NCI-H2196 (cell line): ENCODE results near the gene TFCP2.
"Not testable (repeated sequence)": the region's sequence is repeated elsewhere in the genome, so short reads cannot be mapped to it uniquely, and the experiment has no call there.

ENCODE experiments used
- DNase-seq: peaks from one replicate; lab custom pipeline; 2025; ENCODE audit not compliant: unreplicated experiment; lab: John Stamatoyannopoulos, UW

The TFCP2 gene

DNA sequence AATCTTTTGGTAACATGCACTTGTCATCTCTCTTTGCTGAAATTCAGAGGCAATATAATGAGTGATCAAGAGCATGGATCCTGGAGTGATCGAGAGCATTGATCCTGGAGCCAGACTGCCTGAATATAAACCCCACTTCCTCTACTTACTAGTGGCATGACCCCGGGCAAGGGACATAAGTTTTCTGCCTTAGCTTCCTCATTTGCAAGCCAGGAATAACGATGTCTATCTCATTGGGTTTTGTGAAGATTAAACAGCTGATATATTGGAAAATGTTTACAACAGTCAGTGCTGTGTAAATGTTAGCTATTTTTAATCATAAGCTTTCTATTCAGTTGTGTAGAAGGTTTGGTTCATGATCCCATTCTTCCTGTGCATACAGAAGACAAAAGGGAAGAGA lies 87.2 kb downstream of the TFCP2 start:
- DNase-seq, result no peak

GRCh38 chr12:51083126-51083833 lies 89.7 kb downstream of the TFCP2 start, which contains the start of gene CSRNP2:
CSRNP2 (minus strand) TSS chr12:51083596; CDS start chr12:51076561, 7,035 bp downstream.
- peak; percentile 93 for DNase-seq

GRCh38 chr12:51082561-51083125 lies 90.3 kb downstream of the TFCP2 start:
- no peak for DNase-seq

GRCh38 chr12:51081421-51081820 lies 91.5 kb downstream of the TFCP2 start:
- no peak for DNase-seq

DNA sequence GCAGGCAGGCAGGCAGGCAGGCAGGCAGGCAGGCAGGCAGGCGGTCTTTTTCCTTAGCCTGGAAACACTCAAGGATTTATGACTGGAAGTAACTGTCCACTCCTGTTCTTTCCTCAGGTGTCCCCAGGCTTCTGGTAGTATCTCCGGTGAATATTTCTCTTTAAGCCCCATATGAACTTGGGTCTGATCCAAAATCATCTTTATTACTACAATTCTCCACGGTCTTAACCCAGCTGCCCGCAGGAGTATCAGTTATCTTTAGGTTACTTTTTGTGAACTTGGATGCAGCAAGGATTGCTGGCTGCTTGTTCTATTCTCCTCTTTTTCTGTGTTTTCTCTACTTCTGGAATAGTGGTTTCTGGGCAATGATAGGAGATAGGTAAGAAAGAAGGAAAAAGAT lies 92.8 kb downstream of the TFCP2 start:
- no peak for DNase-seq

GRCh38 chr12:51078866-51079265 lies 94.1 kb downstream of the TFCP2 start:
- DNase-seq, result not testable (repeated sequence)

- not testable (repeated sequence) for DNase-seq
These were observed 94.6 kb downstream of the TFCP2 start for GRCh38 chr12:51078346-51078745.

GRCh38 chr12:51077930-51078329 lies 95.0 kb downstream of the TFCP2 start:
- DNase-seq, result no peak

DNA sequence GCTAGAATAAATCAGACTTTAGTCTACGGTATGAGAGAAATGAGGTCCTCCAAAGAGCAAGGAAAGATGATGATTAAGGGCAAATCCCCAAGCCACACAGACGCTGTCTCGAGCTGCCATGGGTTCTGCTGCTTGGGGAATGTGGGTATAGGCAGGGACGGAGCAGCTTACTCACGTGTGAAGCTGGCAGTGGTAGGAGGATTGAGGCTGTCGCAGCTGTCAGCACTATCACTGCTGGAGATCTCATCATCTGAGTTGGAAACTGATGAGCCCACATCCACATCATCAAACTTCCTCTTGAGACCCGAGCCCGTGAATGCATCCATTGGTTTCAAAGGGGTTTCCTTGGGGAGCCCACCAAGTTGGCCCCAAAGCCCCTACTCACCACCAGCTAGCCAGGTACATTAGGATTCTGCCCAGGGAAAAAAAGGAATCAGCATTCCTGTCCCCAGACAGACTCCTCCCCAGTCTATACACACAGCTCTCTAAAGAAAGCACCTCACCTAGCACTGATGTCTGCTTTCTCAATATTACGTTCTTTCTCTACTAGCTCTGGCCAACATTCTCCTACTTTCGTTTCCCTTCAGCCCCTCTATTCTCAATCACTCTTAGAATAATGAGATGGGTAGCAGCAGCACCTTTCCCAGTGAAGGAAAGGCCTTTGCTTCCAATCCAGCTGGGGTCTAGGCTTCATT lies 96.6 kb downstream of the TFCP2 start:
- DNase-seq, result no peak

GRCh38 chr12:51075390-51075789 lies 97.5 kb downstream of the TFCP2 start:
- DNase-seq, result no peak

GRCh38 chr12:51071663-51072062 lies 101.3 kb downstream of the TFCP2 start:
- no peak for DNase-seq

DNA sequence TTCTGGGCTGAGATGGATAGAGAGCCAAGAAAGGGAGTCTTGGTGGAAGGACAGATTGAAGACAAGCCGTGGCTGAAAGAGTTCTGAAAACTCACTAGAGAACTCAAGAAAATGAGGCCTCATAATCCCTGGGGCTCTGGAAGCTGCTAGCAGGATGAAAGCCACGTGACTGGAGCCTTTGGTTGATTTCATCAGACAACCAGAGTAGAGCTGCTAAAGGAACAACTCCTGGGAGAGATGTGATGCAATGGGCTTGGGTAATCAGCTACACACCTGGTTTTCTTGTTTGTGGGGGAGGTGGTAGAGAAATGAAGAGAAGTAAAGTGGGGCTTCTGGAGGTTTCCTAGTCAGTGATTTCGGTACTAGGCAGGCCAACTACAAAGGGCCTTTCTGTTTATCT lies 102.9 kb downstream of the TFCP2 start:
- no peak for DNase-seq

DNA sequence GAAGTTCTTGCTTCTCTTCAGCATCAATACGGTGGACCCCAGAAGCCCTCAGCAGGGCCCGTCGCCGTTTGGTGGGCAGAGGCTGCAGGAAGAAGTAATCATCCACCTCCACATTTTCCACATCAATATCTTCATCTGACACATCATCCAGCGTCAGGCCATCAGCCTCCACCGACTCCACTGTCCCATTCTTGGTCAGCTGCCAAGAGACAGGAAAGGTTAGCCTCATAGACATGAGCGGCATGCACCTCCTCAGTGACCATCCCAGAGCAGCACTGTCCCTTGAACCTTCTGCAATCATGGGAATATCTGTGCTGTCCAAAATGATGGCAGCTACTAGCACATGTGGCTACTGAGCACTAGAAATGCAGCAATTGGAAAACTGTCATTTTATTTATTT lies 105.2 kb downstream of the TFCP2 start:
- no peak for DNase-seq

DNA sequence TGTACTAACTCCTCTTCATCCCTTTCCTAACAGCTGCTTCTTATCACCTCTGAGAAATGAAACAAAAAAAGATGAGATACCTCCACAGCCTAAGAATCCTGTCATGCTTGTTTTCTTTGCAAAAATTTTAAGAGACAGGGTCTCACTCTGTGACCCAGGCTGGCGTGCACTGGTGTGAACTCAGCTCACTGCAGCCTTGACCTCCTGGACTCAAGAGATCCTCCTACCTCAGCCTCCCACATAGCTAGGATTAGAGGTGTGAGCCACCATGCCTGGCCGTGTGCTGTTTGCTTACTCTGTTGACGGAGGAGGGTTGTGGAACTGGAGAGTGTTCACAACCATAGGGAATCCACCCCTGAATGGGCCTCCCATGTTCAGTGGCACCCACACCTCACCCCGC lies 105.7 kb downstream of the TFCP2 start:
- no peak for DNase-seq

DNA sequence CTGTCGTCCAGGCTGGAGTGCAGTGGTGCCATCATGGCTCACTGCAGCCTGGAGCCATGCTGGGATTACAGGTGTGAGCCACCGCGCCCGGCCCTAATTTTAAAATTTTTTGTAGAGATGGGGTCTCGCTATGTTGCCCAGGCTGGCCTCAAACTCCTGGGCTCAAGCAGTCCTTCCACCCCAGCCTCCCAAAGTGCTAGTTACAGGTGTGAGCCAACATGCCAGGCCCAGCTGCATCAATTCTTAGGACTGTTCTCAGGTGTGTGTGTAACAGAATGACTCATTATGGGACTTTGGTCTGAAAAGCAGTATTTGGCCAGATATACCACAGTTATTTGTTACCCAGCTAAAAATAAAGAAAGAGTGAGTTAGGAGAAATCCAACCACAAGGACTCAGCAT lies 107.4 kb downstream of the TFCP2 start:
- no peak for DNase-seq

DNA sequence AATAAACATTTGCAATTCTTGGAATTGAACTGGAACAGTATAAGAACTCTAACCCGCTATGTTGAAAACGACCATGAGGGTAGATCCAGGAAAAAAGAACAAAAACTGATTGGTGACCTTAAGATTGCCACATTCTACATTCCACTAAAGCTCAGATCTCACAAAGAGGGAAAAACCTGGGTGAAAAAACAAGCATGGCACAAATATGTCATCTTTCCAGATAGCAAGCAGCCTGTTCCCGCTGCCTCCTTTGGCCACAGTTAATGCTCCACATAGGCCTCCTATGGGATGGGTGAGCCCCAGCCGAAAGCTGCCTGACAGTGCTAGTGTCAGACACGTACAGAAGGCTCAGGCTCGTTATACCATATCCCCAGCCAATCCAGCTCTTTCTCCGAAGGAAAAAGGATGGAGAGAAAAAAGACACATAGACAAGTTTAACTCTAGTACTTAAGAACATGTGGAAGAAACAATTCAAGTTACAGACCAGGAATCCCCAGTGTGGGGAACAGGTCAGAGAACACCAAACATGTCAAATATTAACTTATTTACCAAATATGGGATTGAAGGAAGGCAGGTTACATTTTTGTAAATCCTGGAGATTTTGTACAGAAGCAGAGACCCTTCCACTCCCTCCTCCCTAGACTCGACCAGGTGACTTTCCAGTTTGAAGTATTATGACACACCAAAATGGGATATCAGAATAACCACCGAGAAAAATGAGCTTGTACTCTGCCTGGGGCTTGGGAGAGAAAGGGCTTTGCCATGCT lies 110.1 kb downstream of the TFCP2 start:
- no peak for DNase-seq

- no peak for DNase-seq
These were observed 113.8 kb downstream of the TFCP2 start for GRCh38 chr12:51059086-51059485.

DNA sequence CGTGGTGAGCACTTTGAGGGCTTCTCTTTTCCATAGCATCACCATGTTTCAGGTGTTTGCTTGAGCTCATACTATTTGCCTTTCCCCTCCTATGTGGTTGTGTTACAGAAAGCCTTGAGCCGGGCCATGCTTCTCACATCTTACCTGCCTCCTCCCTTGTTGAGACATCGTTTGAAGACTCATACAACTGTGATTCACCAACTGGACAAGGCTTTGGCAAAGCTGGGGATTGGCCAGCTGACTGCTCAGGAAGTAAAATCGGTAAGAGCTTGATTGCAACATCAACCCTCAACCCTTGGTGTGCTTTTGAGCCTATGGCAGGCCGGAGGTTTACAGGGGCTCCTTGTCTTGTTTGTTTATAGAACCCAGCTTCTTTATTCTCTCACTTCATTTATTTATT lies 116.7 kb downstream of the TFCP2 start:
- DNase-seq, result no peak

DNA sequence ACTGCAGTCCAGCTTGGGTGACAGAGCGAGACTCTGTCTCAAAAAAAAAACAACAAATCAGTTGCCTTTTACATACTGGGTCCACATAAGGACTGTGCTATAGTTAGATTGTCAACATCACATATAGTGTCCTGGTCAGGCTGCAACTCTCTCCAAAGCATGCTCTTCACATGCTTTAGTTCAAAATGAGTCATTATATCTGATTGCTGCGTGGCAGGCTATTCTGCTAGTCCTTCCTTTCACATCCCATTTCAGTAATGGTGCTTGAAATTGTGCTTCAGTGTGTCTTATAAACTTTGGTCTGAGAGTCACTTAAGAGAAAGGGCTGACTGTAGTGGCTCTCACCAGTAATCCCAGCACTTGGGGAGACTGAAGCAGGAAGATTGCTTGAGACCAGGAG lies 117.9 kb downstream of the TFCP2 start:
- no peak for DNase-seq

- DNase-seq, result peak; percentile 39
These were observed 121.1 kb downstream of the TFCP2 start for GRCh38 chr12:51051787-51052186.

DNA sequence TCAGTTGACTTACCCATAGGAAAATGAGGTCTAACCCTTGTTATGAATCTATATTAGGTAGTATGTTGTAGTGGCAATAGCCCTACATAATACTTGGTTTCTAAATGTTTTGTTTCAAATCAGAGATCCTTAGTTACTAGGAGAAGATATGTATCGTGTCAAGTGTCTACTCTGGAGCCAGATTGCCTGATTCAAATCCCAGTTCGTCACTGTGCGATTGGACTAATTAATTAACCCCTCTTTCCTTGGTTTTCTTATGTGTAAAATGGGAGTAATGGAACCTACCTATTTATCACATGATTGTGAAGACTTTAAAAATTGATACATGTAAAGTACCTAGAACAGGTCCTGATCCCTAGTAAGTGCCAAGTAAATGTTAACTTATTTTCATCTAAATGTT lies 123.4 kb downstream of the TFCP2 start:
- no peak for DNase-seq
